Endothelial cell of umbilical vein (primary cell): ENCODE data around the gene CD48. TPM values are rescaled to one million over a fixed set of nuclear protein-coding genes. Genes with fewer than 3 reads are reported as not detected.

Source experiments
- Bru-seq: library from RNA; stranded (reverse); fragments of 400-500 nt; gene quantifications from one replicate; lab custom pipeline; 2021; lab: Mats Ljungman, UMichigan
- BruChase-seq, 2 experiments: library from RNA; stranded (reverse); fragments of 400-500 nt; gene quantifications; one replicate each; lab custom pipeline; 2021; lab: Mats Ljungman, UMichigan
- BruUV-seq: library from RNA; stranded (reverse); fragments of 400-500 nt; replicated peaks from 2 replicates; lab custom pipeline; 2021; lab: Mats Ljungman, UMichigan
- CTCF ChIA-PET: fragments of 300-600, 350-600 bp; sonication (Branson Sonifier 250); formaldehyde crosslinking; loops from one replicate; lab custom pipeline; 2021; ENCODE audit warnings: antibody characterized with exemption, inconsistent platforms; lab: Charles Lee
- POLR2A ChIA-PET: fragments of 300-600, 350-600 bp; sonication (Branson Sonifier 250); formaldehyde crosslinking; loops from one replicate; lab custom pipeline; 2021; ENCODE audit warnings: antibody characterized with exemption, inconsistent platforms; lab: Charles Lee
- DNase-seq: peaks from one replicate; pipeline ENCODE4 v3.0.0-alpha.2; 2011; ENCODE audit warnings: low read depth, low spot score
- FAIRE-seq: peaks from 2 replicates; lab custom pipeline; 2011; peaks lifted over from hg19 to GRCh38; lab: Jason Lieb, UNC
- H2AFZ ChIP-seq: 2 replicates; pipeline ENCODE4 v1.6.0; 2012; ENCODE audit warnings: low read depth, low read length, control low read depth, inconsistent platforms
- H3K27ac ChIP-seq: 2 replicates; pipeline ENCODE4 v1.5.1; 2011; ENCODE audit warnings: low read depth, mild to moderate bottlenecking, control low read depth, low read length, moderate library complexity; ENCODE audit not compliant: insufficient read depth
- H3K27me3 ChIP-seq, 2 experiments: 2 replicates each; pipeline versions ENCODE4 v1.6.0 to v1.6.1; 2011; ENCODE audit warnings: low read length in 2 of 2, mixed read lengths in 1 of 2; ENCODE audit not compliant: control insufficient read depth in 2 of 2, insufficient read depth in 2 of 2
- H3K36me3 ChIP-seq, 2 experiments: 2 replicates in 1 of 2; 3 replicates in 1 of 2; pipeline ENCODE4 v1.5.1; 2011; ENCODE audit warnings: low read length in 2 of 2, mild to moderate bottlenecking in 1 of 2, moderate library complexity in 1 of 2; ENCODE audit not compliant: control insufficient read depth in 2 of 2, insufficient read depth in 2 of 2; ENCODE audit errors: extremely low read depth in 1 of 2
- H3K4me1 ChIP-seq: 3 replicates; pipeline ENCODE4 v1.5.1; 2011; ENCODE audit warnings: mild to moderate bottlenecking, low read length; ENCODE audit not compliant: control insufficient read depth, insufficient read depth; ENCODE audit errors: extremely low read depth
- H3K4me2 ChIP-seq: 2 replicates; pipeline ENCODE4 v1.6.1; 2011; ENCODE audit warnings: low read length, control low read depth, mixed read lengths; ENCODE audit not compliant: insufficient read depth
- H3K4me3 ChIP-seq, 3 experiments: fragments of 200-600 bp in 1 of 3; sonication (generic), shearing (Covaris generic) in 1 of 3; replicated peaks in 1 of 3; 2 replicates each; pipeline ENCODE4 v1.5.1; 2011 to 2016; ENCODE audit warnings: control low read depth in 3 of 3, low read length in 3 of 3, mild to moderate bottlenecking in 2 of 3, inconsistent platforms in 1 of 3, low read depth in 1 of 3, moderate library complexity in 1 of 3; ENCODE audit not compliant: insufficient read depth in 1 of 3
- H3K79me2 ChIP-seq: 2 replicates; pipeline ENCODE4 v1.6.0; 2012; ENCODE audit warnings: low read length, inconsistent platforms; ENCODE audit not compliant: control insufficient read depth, insufficient read depth
- H3K9ac ChIP-seq: replicated peaks from 2 replicates; pipeline ENCODE3; 2011; ENCODE audit warnings: low read length, control low read depth; ENCODE audit not compliant: insufficient read depth; ENCODE audit errors: extremely low read depth
- H3K9me1 ChIP-seq: replicated peaks from 3 replicates; pipeline ENCODE4 v1.6.0; 2011; ENCODE audit warnings: mild to moderate bottlenecking, low read length; ENCODE audit not compliant: control insufficient read depth, insufficient read depth; ENCODE audit errors: extremely low read depth
- H3K9me3 ChIP-seq: replicated peaks from 2 replicates; pipeline ENCODE4 v1.5.1; 2012; ENCODE audit warnings: low read length, inconsistent platforms; ENCODE audit not compliant: control insufficient read depth, insufficient read depth
- H4K20me1 ChIP-seq: replicated peaks from 2 replicates; pipeline ENCODE3; 2011; ENCODE audit warnings: mild to moderate bottlenecking, low read length; ENCODE audit not compliant: control insufficient read depth, insufficient read depth; ENCODE audit errors: extremely low read depth
- EZH2 ChIP-seq: IDR thresholded peaks from 2 replicates; pipeline ENCODE4 v1.6.1; 2012; ENCODE audit warnings: borderline replicate concordance, low read depth, mild to moderate bottlenecking, moderate library complexity, low read length, inconsistent platforms; ENCODE audit not compliant: severe bottlenecking
- FOS ChIP-seq: IDR thresholded peaks from 2 replicates; pipeline ENCODE4 v1.6.1; 2011; ENCODE audit warnings: mild to moderate bottlenecking, low read length, moderate library complexity, borderline replicate concordance; ENCODE audit not compliant: insufficient read depth
- GATA2 ChIP-seq: IDR thresholded peaks from 2 replicates; pipeline ENCODE4 v1.7.0; 2011; ENCODE audit warnings: low read depth, mild to moderate bottlenecking, moderate library complexity, mixed read lengths, low read length; ENCODE audit not compliant: insufficient read length, insufficient read depth
- JUN ChIP-seq: IDR thresholded peaks from 2 replicates; pipeline ENCODE4 v1.6.1; 2011; ENCODE audit warnings: borderline replicate concordance, low read depth; ENCODE audit not compliant: insufficient read length, insufficient read depth
- MYC ChIP-seq: IDR thresholded peaks from one replicate; pipeline ENCODE4 v1.6.1; 2011; ENCODE audit warnings: mild to moderate bottlenecking, low read depth, low read length
- POLR2A ChIP-seq: IDR thresholded peaks from 2 replicates; pipeline ENCODE4 v1.6.1; 2012; ENCODE audit warnings: low read depth, mild to moderate bottlenecking, control low read depth, low read length
- POLR2AphosphoS5 ChIP-seq: IDR thresholded peaks from 2 replicates; pipeline ENCODE4 v1.6.1; 2012; ENCODE audit warnings: low read depth, mild to moderate bottlenecking, control low read depth, low read length, moderate library complexity; ENCODE audit not compliant: insufficient read depth
- dilution Hi-C: fragments of 300-500 bp; cut with MboI; formaldehyde crosslinking; loops from one replicate; pipeline ENCODE4 v1.15.0; 2019; ENCODE audit warnings: low sequenced_read_pairs; ENCODE audit not compliant: extremely low pct_ligation_motif_present
- intact Hi-C: fragments of 100-400 bp; cut with micrococcal nuclease; formaldehyde crosslinking; loops from one replicate; pipeline ENCODE4 v1.10.0; 2022
- long read RNA-seq: library from polyadenylated mRNA; stranded (forward); transcript quantifications from one replicate; pipeline ENCODE4 v2.0.0, GENCODE V29; 2021
- polyA minus RNA-seq, 3 experiments: library from RNA; depleted of rRNA, polyadenylated mRNA; stranded (reverse); fragments of >200 nt; gene quantifications; 1 replicate in 1 of 3; 2 replicates in 2 of 3; pipeline ENCODE4 v1.2.3, GENCODE V29; 2011
- polyA plus RNA-seq, 4 experiments: library from polyadenylated mRNA; depleted of rRNA in 3 of 4; stranded (reverse) in 3 of 4; unstranded in 1 of 4; fragments of >200 nt; gene quantifications; 2 replicates each; pipeline versions ENCODE4 v1.2.1 to v1.2.3, GENCODE V29; 2011 to 2012; ENCODE audit warnings: missing spikeins in 1 of 4
- total RNA-seq: library from RNA; stranded (reverse); gene quantifications from 2 replicates; pipeline ENCODE4 v1.2.3, GENCODE V29; 2021
- TF ChIP-seq, protein P1 (sequence below): IDR thresholded peaks from 2 replicates; pipeline ENCODE4 v1.6.1; 2011; ENCODE audit not compliant: insufficient read depth, insufficient read length
- TF ChIP-seq, protein P2 (sequence below), 2 donors: IDR thresholded peaks; 1 replicate in 1 of 2; 2 replicates in 1 of 2; pipeline ENCODE4 v1.5.1; 2011; ENCODE audit warnings: low read length in 2 of 2, mild to moderate bottlenecking in 2 of 2, moderate library complexity in 2 of 2, control low read depth in 1 of 2, inconsistent platforms in 1 of 2, low read depth in 1 of 2; ENCODE audit not compliant: insufficient read depth in 1 of 2; ENCODE audit errors: extremely low read depth in 1 of 2

Gene CD48, protein sequence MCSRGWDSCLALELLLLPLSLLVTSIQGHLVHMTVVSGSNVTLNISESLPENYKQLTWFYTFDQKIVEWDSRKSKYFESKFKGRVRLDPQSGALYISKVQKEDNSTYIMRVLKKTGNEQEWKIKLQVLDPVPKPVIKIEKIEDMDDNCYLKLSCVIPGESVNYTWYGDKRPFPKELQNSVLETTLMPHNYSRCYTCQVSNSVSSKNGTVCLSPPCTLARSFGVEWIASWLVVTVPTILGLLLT
- total RNA-seq (not detected in 2 replicates), polyA plus RNA-seq (not detected in 2 replicates), polyA minus RNA-seq (not detected in 2 replicates), Bru-seq, nascent RNA (percentile 1 among the genes with signal in this experiment), BruChase-seq, experiment 1, labeled RNA remaining after a 6-hour chase (not detected), BruChase-seq, experiment 2, labeled RNA remaining after a 2-hour chase (not detected)
- not detected in 2 replicates for polyA plus RNA-seq (2011; cell fraction: cytosol; rRNA removed)
- polyA plus RNA-seq (2011; cell fraction: nucleus; rRNA removed) = not detected in 2 replicates
- not detected in 2 replicates for polyA plus RNA-seq (2012)
- polyA minus RNA-seq (2011; cell fraction: cytosol; rRNA and poly(A)+ RNA removed) = not detected
- not detected in 2 replicates for polyA minus RNA-seq (2011; cell fraction: nucleus; rRNA and poly(A)+ RNA removed)
- long read RNA-seq = 0 reads

DNA sequence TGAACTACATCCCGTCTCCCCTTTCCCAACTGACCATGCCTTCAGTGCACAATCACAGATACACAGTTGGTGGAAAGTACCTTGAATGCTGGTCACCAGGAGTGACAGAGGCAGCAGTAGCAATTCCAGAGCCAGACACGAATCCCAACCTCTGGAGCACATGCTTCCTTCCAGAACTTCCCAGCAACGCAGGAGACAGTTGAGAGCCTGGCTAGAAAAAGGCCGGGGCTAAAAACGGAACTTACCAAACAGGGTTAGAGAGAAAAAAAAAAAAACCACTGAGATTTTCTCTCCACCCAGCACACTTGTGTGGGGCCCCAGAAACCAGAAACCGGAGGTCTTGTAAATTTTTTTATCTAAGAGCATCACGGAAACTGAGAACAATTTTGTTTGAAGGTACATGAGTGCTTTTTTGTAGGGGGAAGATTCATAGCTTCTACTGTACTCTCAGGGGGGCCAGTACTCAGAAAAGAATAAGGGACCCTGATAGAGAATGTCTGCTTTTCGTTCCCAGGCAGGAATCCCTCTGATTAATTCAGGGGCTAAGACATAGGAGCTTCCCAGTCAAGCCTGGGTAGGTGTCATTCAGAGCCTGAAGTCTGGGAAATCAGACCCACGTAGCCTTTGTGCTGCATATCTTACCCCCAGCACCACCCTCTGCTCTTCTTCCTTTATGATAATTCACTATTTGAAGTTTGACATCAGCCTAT lies at the start of gene CD48:
Gene CD48 (minus strand): TSS at position 221 of the 710 bp plus-strand sequence. CDS start 59 bp downstream, at position 162.
- Histone ChIP-seq H4K20me1 (no peaks in the 10 kb centered on the region), H3K9me3 (no peaks in the 10 kb centered on the region), H3K9me1 (no peaks in the 10 kb centered on the region), H3K79me2 (no peaks in the 10 kb centered on the region), H3K27me3 (peaks cover 6 to 9% of the 10 kb centered on the region in 2 experiments), H3K4me1 (no peaks in the 10 kb centered on the region), H3K4me2 (no peak within 1 kb of the TSS), H2AFZ (no peak within 1 kb of the TSS), H3K4me3 (no peak within 1 kb of the TSS), H3K27ac (no peak within 1 kb of the TSS), H3K9ac (no peak within 1 kb of the TSS), H3K36me3 (no peaks in the 10 kb centered on the region)
- BruUV-seq = no TSS peak
- ChIA-PET POLR2A (no interaction called here), CTCF (no interaction called here)
- dilution Hi-C loops (no loop called here), intact Hi-C loops (no loop called here)
- TF ChIP-seq POLR2AphosphoS5 (no peak), FOS (no peak), EZH2 (no peak), MYC (no peak), GATA2 (no peak), JUN (no peak), POLR2A (no peak)
- TF ChIP-seq, protein P1, sequence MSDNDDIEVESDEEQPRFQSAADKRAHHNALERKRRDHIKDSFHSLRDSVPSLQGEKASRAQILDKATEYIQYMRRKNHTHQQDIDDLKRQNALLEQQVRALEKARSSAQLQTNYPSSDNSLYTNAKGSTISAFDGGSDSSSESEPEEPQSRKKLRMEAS = no peak
- TF ChIP-seq, protein P2, sequence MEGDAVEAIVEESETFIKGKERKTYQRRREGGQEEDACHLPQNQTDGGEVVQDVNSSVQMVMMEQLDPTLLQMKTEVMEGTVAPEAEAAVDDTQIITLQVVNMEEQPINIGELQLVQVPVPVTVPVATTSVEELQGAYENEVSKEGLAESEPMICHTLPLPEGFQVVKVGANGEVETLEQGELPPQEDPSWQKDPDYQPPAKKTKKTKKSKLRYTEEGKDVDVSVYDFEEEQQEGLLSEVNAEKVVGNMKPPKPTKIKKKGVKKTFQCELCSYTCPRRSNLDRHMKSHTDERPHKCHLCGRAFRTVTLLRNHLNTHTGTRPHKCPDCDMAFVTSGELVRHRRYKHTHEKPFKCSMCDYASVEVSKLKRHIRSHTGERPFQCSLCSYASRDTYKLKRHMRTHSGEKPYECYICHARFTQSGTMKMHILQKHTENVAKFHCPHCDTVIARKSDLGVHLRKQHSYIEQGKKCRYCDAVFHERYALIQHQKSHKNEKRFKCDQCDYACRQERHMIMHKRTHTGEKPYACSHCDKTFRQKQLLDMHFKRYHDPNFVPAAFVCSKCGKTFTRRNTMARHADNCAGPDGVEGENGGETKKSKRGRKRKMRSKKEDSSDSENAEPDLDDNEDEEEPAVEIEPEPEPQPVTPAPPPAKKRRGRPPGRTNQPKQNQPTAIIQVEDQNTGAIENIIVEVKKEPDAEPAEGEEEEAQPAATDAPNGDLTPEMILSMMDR (IDR thresholded peaks at IDR 0.05; ENCODE audit: extremely low read depth in 1 of 2, insufficient read depth in 1 of 2, low read depth in 1 of 2, low read length in 2 of 2) = no peak
- DNase-seq = no peak
- FAIRE-seq = no peak
